HepG2 (cell line): ENCODE measurements around the gene OTUB2. TPM values are rescaled to one million over a fixed set of nuclear protein-coding genes. Genes with fewer than 3 reads are reported as not detected.

ENCODE experiments used
- ARNT ChIP-seq: fragments of 450-650 bp; IDR thresholded peaks from 2 replicates; pipeline ENCODE4 v1.6.1; 2017
- BHLHE40 ChIP-seq: IDR thresholded peaks from 2 replicates; pipeline ENCODE4 v1.6.1; 2011; ENCODE audit warnings: low read length, improper control_type of control experiment
- GZF1 ChIP-seq: sonication (generic); formaldehyde crosslinking; IDR thresholded peaks from 2 replicates; pipeline ENCODE4 v1.5.1; 2020; ENCODE audit warnings: mild to moderate bottlenecking, missing genetic modification reagents
- JUN ChIP-seq: sonication (generic); formaldehyde crosslinking; IDR thresholded peaks from 2 replicates; pipeline ENCODE4 v1.4.0; 2020; ENCODE audit warnings: mild to moderate bottlenecking, missing genetic modification reagents
- KLF12 ChIP-seq: sonication (generic); formaldehyde crosslinking; IDR thresholded peaks from 2 replicates; pipeline ENCODE4 v1.4.0; 2020; ENCODE audit warnings: missing genetic modification reagents, borderline replicate concordance
- MED8 ChIP-seq: sonication (generic); formaldehyde crosslinking; IDR thresholded peaks from 2 replicates; pipeline ENCODE4 v1.8.1; 2023; ENCODE audit warnings: mild to moderate bottlenecking, missing genetic modification reagents; ENCODE audit not compliant: insufficient replicate concordance
- PHF21A ChIP-seq: sonication (generic); formaldehyde crosslinking; IDR thresholded peaks from 2 replicates; pipeline ENCODE4 v1.5.0; 2020; ENCODE audit warnings: mild to moderate bottlenecking, missing genetic modification reagents
- XRCC5 ChIP-seq: fragments of 200-400 bp; formaldehyde crosslinking; optimal IDR thresholded peaks from 2 replicates; pipeline ENCODE3; 2017; ENCODE audit warnings: mild to moderate bottlenecking, low read length
- ZC3H4 ChIP-seq: sonication (generic); formaldehyde crosslinking; IDR thresholded peaks from 2 replicates; pipeline ENCODE4 v1.4.0; 2020; ENCODE audit warnings: missing genetic modification reagents, borderline replicate concordance
- ZIK1 ChIP-seq: sonication (generic); formaldehyde crosslinking; IDR thresholded peaks from 2 replicates; pipeline ENCODE4 v1.5.0; 2020; ENCODE audit warnings: mild to moderate bottlenecking, low read depth, missing genetic modification reagents, borderline replicate concordance
- ZNF232 ChIP-seq: sonication (generic); formaldehyde crosslinking; IDR thresholded peaks from 2 replicates; pipeline ENCODE4 v1.4.0; 2020; ENCODE audit warnings: missing genetic modification reagents, borderline replicate concordance
- ZNF441 ChIP-seq: sonication (generic); formaldehyde crosslinking; IDR thresholded peaks from 2 replicates; pipeline ENCODE4 v1.7.0; 2021; ENCODE audit warnings: missing genetic modification reagents, borderline replicate concordance
- ZNF713 ChIP-seq: sonication (generic); formaldehyde crosslinking; IDR thresholded peaks from 2 replicates; pipeline ENCODE4 v1.4.0; 2020; ENCODE audit warnings: mild to moderate bottlenecking, missing genetic modification reagents
- ZNF839 ChIP-seq: sonication (generic); formaldehyde crosslinking; IDR thresholded peaks from 2 replicates; pipeline ENCODE4 v1.4.0; 2020; ENCODE audit warnings: missing genetic modification reagents, mild to moderate bottlenecking, borderline replicate concordance
- polyA plus RNA-seq, 8 experiments: library from polyadenylated mRNA; depleted of rRNA in 3 of 8; stranded (reverse) in 7 of 8; unstranded in 1 of 8; fragments of >200 nt; fragmentation: Illumina TruSeq in 4 of 8; extraction: Trizol in 4 of 8; gene quantifications; 2 replicates each; pipeline versions ENCODE4 v1.2.1 to v1.2.3, GENCODE V29; 2011 to 2016; ENCODE audit warnings: low read depth in 4 of 8, missing spikeins in 1 of 8, mixed read lengths in 1 of 8; ENCODE audit not compliant: insufficient read depth in 1 of 8
- total RNA-seq, 5 experiments: library from RNA; depleted of rRNA; stranded (reverse); fragments of >200 nt; fragmentation: Illumina TruSeq; extraction: Trizol; gene quantifications; 2 replicates each; pipeline ENCODE4 v1.2.3, GENCODE V29; 2016; ENCODE audit warnings: low read depth in 1 of 5
- TF ChIP-seq, protein P1 (sequence below): sonication (generic); formaldehyde crosslinking; IDR thresholded peaks from 2 replicates; pipeline ENCODE4 v1.4.0; 2020; ENCODE audit warnings: missing genetic modification reagents
- TF ChIP-seq, protein P2 (sequence below): sonication (generic); formaldehyde crosslinking; IDR thresholded peaks from 2 replicates; pipeline ENCODE4 v1.5.0; 2020; ENCODE audit warnings: mild to moderate bottlenecking, missing genetic modification reagents, moderate library complexity
- TF ChIP-seq, protein P3 (sequence below): sonication (generic); formaldehyde crosslinking; IDR thresholded peaks from 2 replicates; pipeline ENCODE4 v1.4.0; 2020; ENCODE audit warnings: missing genetic modification reagents, mild to moderate bottlenecking, borderline replicate concordance
- TF ChIP-seq, protein P4 (sequence below): sonication (generic); formaldehyde crosslinking; IDR thresholded peaks from 2 replicates; pipeline ENCODE4 v1.8.0; 2023; ENCODE audit warnings: mild to moderate bottlenecking, missing genetic modification reagents

Gene OTUB2
- total and polyA plus RNA-seq, 2 of the 13 experiments (the other 11 are each of a cell fraction or from before 2014, with no cell fraction given) = 2.2 to 2.4 TPM

DNA sequence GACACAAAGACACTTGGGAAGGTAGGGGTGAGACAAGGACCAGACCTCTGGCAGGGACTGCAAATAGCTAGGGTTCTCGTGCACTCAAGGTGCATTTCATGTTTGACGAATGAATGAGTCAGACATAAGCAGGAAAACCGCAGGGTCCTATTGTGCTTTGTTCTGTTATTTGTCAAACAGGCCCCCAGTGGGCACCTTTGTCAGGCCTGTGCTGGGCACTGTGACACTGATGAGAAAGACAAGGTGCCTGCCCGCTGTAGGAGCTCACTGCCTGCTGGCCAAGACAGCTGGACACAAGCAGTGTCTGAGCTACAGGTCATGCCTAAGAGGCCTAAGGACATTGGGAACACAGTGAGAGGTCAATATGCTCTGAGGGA lies 2.3 kb downstream of the OTUB2 start (continued):
- TF ChIP-seq ARNT (no peak), KLF12 (no peak), ZC3H4 (CRISPR knock-in tag) (no peak), BHLHE40 (peak; percentile 37; the same call in 1 of the 2 replicates), ZIK1 (CRISPR knock-in tag) (no peak), MED8 (CRISPR knock-in tag) (no peak), GZF1 (no peak), ZNF713 (CRISPR knock-in tag) (no peak), JUN (peak; percentile 72), ZNF441 (CRISPR knock-in tag) (no peak), ZNF232 (CRISPR knock-in tag) (no peak), ZNF839 (no peak), PHF21A (CRISPR knock-in tag) (peak; percentile 42; the same call in 1 of the 2 replicates), XRCC5 (peak; percentile 76)
- TF ChIP-seq, protein P1, sequence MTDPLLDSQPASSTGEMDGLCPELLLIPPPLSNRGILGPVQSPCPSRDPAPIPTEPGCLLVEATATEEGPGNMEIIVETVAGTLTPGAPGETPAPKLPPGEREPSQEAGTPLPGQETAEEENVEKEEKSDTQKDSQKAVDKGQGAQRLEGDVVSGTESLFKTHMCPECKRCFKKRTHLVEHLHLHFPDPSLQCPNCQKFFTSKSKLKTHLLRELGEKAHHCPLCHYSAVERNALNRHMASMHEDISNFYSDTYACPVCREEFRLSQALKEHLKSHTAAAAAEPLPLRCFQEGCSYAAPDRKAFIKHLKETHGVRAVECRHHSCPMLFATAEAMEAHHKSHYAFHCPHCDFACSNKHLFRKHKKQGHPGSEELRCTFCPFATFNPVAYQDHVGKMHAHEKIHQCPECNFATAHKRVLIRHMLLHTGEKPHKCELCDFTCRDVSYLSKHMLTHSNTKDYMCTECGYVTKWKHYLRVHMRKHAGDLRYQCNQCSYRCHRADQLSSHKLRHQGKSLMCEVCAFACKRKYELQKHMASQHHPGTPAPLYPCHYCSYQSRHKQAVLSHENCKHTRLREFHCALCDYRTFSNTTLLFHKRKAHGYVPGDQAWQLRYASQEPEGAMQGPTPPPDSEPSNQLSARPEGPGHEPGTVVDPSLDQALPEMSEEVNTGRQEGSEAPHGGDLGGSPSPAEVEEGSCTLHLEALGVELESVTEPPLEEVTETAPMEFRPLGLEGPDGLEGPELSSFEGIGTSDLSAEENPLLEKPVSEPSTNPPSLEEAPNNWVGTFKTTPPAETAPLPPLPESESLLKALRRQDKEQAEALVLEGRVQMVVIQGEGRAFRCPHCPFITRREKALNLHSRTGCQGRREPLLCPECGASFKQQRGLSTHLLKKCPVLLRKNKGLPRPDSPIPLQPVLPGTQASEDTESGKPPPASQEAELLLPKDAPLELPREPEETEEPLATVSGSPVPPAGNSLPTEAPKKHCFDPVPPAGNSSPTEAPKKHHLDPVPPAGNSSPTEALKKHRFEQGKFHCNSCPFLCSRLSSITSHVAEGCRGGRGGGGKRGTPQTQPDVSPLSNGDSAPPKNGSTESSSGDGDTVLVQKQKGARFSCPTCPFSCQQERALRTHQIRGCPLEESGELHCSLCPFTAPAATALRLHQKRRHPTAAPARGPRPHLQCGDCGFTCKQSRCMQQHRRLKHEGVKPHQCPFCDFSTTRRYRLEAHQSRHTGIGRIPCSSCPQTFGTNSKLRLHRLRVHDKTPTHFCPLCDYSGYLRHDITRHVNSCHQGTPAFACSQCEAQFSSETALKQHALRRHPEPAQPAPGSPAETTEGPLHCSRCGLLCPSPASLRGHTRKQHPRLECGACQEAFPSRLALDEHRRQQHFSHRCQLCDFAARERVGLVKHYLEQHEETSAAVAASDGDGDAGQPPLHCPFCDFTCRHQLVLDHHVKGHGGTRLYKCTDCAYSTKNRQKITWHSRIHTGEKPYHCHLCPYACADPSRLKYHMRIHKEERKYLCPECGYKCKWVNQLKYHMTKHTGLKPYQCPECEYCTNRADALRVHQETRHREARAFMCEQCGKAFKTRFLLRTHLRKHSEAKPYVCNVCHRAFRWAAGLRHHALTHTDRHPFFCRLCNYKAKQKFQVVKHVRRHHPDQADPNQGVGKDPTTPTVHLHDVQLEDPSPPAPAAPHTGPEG (CRISPR knock-in tag) = peak; percentile 94
- TF ChIP-seq, protein P2, sequence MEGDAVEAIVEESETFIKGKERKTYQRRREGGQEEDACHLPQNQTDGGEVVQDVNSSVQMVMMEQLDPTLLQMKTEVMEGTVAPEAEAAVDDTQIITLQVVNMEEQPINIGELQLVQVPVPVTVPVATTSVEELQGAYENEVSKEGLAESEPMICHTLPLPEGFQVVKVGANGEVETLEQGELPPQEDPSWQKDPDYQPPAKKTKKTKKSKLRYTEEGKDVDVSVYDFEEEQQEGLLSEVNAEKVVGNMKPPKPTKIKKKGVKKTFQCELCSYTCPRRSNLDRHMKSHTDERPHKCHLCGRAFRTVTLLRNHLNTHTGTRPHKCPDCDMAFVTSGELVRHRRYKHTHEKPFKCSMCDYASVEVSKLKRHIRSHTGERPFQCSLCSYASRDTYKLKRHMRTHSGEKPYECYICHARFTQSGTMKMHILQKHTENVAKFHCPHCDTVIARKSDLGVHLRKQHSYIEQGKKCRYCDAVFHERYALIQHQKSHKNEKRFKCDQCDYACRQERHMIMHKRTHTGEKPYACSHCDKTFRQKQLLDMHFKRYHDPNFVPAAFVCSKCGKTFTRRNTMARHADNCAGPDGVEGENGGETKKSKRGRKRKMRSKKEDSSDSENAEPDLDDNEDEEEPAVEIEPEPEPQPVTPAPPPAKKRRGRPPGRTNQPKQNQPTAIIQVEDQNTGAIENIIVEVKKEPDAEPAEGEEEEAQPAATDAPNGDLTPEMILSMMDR (CRISPR knock-in tag) = peak; percentile 58
- TF ChIP-seq, protein P3, sequence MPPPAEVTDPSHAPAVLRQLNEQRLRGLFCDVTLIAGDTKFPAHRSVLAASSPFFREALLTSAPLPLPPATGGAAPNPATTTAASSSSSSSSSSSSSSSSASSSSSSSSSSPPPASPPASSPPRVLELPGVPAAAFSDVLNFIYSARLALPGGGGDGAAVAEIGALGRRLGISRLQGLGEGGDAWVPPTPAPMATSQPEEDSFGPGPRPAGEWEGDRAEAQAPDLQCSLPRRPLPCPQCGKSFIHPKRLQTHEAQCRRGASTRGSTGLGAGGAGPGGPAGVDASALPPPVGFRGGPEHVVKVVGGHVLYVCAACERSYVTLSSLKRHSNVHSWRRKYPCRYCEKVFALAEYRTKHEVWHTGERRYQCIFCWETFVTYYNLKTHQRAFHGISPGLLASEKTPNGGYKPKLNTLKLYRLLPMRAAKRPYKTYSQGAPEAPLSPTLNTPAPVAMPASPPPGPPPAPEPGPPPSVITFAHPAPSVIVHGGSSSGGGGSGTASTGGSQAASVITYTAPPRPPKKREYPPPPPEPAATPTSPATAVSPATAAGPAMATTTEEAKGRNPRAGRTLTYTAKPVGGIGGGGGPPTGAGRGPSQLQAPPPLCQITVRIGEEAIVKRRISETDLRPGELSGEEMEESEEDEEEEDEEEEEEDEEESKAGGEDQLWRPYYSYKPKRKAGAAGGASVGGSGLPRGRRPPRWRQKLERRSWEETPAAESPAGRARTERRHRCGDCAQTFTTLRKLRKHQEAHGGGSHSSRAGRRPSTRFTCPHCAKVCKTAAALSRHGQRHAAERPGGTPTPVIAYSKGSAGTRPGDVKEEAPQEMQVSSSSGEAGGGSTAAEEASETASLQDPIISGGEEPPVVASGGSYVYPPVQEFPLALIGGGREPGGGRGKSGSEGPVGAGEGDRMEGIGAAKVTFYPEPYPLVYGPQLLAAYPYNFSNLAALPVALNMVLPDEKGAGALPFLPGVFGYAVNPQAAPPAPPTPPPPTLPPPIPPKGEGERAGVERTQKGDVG (CRISPR knock-in tag) = no peak
- TF ChIP-seq, protein P4, sequence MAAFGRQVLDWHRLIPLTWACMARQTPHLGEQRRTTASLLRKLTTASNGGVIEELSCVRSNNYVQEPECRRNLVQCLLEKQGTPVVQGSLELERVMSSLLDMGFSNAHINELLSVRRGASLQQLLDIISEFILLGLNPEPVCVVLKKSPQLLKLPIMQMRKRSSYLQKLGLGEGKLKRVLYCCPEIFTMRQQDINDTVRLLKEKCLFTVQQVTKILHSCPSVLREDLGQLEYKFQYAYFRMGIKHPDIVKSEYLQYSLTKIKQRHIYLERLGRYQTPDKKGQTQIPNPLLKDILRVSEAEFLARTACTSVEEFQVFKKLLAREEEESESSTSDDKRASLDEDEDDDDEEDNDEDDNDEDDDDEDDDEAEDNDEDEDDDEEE (CRISPR knock-in tag) = no peak
